Measurements from ENCODE around the gene CNPY1.

DNA sequence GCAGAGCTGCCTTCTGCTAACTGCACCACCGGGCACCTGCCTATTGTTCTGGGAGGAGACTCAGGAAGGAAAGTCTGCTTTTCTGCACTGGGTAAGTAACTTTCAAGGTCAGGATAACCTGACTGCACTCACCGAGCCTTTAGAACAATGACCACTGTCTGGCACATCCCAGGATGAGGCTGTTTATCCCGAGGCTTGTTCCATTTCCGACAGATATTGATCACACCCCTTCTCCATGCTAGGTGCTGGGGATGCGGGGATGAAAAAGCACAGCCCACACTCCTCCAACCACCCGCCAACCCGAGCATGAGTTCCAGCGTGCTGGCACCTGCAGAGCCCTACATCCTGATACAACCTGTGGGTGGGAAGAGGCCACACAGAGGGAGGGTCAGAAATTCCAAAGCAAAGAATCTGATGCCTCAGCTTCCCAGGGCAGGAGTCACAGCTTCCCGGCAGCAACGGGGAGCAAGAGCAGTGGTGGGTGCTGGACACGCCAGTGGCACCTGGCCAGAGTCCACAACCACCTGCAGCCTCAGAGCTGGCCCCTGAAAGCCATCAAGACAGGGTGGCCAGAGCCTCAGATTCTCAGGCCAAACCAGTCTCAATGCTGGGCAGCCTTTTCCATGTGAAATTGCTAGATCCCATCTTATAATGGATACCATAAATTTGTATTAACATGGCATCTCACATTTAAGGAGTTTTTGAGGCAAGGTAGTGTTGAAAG lies 34.9 kb upstream of the CNPY1 start:
- TF ChIP-seq CTCF (IDR thresholded peaks at IDR 0.05; ENCODE audit: low read depth, low read length, missing input control): no peak
- no peak for TF ChIP-seq GABPA (IDR thresholded peaks at IDR 0.05 in 1 of 2, conservative IDR thresholded peaks at IDR 0.05 in 1 of 2)
- TF ChIP-seq RAD21 (IDR thresholded peaks at IDR 0.05): no peak
- no peak for TF ChIP-seq REST (IDR thresholded peaks at IDR 0.05)
